NCI-H1417 treated with DMSO at 0.1 percent for 48 hours (cell line): ENCODE results near the gene ARHGAP8.

Source experiments
- DNase-seq: peaks from one replicate; lab custom pipeline; 2025; lab: John Stamatoyannopoulos, UW

Gene ARHGAP8

DNA sequence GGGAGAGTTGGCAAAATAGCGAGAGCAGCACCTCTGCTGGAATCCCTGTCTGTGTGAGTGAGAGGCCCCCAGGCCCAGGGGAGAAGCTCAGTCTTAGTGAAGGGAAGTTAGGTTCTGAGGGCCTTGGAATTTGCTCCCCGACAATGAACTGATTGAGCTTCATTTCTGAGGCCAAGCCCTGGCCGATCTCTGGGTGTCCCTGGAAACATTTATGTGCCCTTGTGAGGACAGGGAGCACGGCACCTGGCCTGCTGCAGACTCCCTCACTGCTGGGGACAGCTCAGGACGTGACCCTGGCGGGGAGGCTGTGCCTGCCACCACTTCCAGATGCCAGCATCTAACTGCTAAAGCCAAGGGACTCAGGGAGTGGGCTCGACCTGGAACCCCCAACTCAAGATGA lies 52.0 kb downstream of the ARHGAP8 start:
- DNase-seq, result no peak

DNA sequence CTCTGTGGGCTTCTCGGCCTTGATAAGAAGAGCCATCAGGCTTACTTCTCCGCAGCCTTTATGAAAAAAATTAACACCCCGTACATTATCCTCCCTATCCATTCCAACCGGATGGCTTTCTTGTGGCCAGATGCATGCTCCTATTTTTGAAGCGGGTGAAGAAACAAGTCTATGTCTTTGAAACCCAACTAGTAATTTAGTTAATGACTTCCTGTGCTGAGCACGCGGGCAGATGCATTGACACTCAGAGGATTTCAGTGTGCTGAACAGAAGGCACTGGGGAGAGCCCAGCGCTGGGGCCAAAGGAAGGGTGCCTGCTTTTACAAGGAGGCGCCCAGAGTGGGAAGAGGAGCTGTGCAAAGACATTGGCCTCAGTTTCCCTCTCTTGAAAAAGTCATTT lies 53.3 kb downstream of the ARHGAP8 start:
- DNase-seq, result no peak

DNA sequence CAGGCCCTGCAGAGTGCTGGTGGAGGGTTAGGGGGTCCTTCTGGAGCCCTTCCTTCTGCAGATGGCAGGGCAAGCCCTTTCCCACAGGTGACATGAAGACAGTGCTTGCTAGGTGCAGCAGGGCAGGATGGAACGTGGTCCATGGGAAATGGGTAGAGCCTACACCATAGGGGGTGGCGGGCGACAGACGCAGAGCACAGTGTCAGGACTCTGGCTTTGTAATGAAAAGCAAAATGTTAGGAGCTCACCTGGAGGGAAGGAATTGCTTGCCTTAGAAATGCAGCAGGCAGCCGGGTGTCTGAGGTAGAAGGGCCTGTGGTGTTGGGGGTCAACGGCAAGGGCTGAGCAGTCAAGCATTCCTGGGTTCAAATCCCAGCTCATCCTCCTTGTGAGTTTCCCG lies 54.9 kb downstream of the ARHGAP8 start:
- DNase-seq, result no peak

DNA sequence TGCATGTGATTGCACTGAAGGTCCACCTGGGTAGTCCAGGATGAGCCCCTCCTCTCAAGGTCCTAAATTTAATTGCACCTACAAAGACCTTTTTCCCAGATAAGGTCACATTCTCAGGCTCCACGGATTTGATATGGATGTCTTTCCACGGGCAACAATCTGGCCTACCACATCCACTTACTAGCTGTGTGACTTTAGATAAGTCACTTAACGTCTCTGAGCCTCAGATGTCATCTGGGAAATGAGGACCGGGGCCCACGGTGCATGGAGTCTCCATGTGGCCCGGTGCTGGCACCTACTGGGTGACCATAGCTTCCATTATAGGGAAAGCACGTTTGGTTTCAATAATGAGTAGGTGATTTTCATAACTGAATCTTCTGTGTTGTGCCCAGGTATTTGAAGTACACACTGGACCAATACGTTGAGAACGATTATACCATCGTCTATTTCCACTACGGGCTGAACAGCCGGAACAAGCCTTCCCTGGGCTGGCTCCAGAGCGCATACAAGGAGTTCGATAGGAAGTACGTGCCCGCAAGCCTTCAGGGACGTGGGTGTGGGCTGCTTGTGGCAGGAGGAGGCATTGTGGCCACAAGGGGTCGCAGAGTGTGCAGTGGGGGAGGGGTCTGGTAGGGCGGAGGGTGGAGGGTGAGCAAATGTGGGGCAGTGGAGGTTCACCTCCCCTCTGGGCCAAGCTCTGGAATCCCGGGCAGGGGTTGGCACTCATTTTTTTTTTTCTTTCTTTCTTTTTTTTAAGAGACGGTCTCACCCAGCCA lies 55.7 kb downstream of the ARHGAP8 start:
- no peak for DNase-seq

DNA sequence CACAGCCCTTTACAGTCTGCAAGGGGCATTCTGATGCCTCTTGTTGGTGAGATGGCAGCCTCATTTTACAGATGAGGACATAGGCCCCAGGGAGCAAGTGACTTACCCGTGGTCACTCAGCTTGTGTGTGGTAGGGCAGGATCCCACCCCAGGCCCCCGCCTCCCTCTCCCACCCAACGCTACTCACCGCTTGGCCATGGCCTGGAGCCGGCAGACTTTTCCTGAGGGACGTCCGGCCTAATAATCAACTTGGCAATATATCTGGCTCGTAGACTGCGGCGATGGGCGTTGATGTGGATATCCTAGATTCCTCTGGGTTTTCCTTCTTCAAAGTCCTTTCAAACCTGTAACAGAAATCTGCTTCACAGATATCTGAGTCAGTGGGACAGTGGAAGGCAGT lies 57.1 kb downstream of the ARHGAP8 start:
- DNase-seq, result no peak

DNA sequence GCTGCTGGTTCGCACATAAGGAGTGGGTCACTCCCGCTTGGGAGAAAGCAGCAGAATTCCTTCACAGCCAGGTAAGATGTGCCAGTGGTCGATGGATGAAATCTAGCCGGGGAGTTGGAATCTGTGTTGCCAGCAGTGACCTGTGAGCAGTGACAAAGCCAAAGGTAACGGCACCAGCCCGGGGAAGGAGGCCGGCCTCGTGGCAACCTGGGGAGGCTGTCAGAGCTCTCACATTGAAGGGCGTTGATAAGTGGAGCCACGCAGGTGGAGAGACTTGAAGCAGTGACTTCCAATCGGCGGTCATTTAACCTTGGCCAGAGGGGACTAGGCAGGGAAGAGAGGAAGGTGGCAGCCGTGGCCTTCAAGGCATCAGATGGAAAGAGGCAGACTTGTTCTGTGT lies 58.8 kb downstream of the ARHGAP8 start:
- no peak for DNase-seq

DNA sequence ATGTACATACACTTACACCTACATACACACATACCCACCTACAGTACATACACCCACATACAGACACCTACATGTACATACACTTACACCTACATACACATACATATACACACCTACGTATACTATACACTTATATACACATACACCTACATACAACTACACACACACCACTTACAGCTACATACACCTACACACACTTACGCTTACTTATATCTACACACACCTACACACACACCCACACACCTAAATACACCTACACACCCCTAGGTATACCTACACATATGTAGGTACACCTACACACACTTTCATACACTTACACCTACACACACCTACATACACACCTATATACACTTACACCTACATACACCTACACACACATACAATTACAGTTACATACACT lies 61.0 kb downstream of the ARHGAP8 start:
- DNase-seq, result no peak

DNA sequence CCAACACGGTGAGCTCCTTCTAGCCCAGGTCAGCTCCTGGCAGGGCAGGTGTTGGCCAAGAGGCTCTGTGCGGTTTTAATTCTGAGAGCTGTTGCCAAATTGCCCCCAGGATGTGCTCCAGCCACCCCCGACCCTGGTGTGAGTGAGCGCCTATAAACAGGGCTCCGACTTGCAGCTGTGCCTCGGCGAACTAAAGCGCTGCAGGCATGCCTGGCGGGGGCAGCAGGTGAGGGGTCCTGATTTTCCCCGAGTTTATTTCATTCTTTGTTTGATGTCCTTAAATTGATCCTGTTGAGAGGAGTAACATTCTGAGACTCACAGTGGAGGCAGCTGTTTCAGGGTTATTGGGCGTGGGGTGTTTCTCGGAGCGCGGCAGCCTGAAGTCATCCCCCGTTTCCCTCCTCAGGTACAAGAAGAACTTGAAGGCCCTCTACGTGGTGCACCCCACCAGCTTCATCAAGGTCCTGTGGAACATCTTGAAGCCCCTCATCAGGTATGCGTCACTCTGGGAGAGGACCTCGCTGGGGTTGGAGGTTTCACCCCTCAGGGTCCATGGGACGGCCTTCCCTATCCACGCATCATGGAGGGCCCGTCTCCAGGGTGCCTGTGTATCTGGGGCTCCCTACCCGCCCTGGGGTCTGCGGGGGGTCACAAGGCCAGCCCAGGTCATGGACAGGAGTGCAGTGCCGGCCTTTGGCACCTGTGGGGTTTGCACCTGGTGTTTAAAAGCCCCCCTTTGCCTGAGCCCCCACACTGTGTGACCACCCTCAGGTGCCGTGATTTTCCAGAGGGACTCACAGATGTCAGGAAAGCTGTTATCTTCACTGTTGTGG lies 62.1 kb downstream of the ARHGAP8 start:
- no peak for DNase-seq

DNA sequence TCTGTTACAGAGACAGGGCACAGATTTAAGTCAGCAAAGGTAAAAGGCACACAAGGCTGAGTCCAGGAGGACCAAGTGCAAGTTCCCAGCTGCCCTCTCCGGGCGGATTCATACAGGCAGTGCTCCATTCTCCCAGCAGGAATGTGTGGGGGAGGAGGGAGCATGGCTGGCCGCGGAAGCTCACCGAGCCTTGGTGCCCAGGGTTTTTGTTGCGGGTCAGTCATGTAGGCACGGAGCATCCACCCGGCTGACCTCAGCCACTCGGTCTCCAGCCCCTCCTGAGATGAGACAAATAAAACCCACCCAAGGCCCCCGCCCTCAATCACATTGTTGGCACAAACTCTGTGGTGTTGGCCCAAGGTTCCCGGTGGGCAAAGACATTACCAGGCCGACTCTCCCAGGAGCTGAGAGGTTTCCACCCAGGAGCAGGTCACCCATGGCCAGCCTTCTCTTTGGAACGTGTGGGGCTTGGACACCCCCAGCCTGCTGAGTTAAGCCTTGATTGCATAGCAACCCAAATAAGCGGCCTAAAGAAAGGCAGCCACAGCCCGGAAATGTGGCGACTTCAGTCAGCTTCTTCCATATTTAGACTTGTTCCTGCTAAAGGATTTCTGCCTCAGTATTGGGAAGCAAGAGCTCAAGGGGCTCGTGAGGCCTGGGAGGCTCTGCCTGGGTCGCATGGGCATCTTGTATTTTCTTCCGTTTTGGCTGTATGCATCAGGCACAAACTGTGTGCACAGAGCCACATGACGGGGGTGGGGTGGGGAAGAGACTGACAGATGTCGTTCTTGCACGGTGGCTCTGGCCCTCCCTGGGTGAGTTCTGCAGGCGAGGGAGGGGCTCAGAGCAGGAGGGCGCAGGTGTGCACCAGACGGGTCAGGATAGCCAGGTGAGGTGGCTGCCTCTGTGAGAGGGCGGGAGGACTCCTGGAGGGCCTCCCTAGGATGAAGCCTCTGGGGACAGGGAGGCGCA lies 63.0 kb downstream of the ARHGAP8 start:
- DNase-seq, result no peak

DNA sequence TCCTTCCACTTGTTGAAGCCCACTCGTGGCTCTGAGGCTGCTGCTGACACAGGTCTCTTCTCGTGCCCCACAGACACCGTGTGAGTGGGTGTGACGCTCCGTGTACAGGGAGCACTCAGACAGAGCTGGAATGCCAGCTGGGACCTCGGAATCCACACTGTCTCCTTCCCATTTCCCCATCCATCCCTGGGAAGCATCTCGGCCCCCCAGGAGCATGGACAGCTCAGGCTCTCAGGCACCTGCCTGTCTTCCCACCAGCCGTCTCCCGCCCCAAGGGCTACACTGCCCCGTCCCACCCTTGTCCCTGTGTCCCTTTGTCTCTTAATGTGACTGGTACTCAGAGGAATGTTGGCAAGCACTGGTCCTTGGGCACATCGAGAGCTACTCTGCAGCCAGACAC lies 63.8 kb downstream of the ARHGAP8 start:
- DNase-seq, result no peak

DNA sequence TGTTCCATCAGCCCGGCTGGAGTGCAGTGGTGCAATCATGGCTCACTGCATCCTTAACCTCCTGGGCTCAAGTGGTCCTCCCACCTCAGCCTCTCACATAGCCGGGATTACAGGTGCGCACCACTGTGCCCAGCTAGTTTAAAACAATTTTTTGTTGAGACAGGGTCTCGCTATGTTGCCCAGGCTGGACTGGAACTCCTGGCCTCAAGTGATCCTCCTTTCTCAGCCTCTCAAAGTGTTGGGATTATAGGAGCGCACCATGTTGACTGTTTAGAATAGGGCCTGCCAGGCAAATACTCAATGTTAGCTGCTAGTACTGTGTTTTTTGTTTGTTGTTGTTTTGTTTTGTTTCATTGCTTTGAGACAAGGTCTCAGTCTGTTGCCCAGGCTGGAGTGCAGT lies 66.4 kb downstream of the ARHGAP8 start:
- no peak for DNase-seq

DNA sequence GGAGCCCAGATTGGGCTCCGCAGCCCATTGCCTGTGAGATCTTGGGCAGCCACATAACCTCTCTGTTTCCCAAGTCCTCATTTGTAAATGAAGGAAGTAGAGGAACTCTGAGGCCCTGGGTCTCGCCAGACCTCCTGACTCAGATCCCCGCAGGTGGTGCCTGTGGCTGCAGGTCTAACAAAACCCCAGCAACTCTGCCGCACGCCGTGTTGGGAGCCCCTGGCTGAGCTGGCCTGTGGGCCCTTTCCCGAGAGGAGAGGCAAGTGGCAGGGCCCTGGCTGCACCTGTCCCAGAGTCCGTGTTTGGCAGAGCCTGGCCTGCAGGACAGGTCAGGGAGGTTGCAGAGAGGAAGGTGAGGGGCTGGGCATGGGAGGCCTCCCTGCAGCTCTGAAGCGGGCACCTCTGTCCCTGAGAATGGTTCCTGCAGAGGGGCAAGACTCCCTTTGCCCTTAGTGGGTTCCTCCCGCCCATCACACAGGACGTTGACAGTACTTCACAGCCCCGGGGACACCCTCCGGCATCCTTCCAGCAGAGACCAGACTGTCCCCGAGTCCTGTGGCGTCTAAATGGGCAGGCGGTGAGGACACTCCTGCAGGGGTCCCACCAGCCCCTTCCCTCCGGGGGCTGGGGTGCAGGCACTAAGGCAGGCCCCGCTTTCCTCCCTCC lies 67.7 kb downstream of the ARHGAP8 start:
- DNase-seq, result no peak

DNA sequence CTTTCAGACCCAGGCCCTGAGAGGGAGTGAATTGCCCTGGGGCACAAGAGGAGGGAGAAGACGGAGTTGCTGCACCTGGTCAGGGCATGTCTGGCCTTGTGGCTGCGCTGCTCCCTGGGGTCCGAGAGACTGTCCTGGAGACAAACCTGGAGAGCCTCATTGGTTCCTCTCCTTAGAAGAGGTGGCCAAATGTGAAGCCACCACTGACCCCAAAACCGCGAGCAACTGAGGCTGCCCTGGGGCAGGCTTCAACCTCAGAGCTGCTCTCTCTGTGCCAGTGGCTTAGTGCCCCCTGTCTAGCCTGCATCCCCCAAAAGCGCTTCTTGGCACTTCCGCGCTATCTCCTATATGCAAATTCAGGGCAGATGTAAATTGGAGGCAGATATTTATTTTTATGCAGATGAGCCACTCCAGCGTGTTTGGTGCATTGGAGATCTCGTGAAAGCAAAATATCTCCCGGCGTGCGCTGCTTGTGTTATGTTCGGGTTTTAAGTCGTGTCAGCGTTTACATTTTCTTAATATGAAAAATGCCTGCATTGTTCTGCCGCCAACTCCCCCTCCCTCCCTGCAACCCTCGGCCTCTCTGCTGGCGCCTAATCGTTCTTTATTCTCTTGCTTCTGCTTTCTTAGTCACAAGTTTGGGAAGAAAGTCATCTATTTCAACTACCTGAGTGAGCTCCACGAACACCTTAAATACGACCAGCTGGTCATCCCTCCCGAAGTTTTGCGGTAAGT lies 69.5 kb downstream of the ARHGAP8 start:
- no peak for DNase-seq

DNA sequence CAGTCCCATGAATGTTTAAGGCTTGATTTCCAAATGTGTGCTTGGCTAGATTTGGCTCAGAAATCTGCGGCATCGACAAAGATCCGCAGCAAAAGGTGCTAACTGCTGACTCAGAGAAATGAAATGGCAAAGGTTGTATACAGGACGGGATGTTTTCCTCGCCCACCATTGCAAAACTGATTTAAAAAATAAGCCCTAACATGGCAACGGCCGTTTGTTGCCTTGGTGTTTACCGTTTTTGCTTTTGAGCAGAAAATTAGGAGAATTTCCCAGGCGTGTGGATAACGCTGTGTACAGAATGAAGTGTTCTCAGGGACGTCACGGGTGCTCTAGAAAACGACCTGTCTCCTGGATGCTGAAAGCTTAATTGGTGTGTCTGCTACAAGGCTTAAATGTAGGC lies 70.2 kb downstream of the ARHGAP8 start:
- DNase-seq, result no peak

DNA sequence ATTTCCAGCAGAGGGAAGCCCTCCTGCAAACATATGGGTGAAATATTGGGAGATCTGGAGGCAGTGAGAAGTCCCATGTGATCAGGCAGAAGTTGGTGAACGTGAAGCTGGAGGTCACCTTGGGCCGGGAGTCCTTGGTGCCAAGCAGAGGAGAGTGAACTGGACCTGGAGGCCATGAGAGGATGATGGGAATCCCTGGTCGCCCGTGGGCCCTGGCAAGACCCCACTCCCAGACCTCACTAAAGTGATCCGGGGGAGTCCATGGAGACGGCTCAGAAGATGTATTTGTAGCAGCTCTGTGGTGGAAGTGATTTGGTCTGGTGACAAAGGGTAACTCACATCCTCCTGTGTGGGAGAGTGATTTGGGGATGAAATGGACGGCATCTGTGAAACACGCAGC lies 71.0 kb downstream of the ARHGAP8 start:
- no peak for DNase-seq

DNA sequence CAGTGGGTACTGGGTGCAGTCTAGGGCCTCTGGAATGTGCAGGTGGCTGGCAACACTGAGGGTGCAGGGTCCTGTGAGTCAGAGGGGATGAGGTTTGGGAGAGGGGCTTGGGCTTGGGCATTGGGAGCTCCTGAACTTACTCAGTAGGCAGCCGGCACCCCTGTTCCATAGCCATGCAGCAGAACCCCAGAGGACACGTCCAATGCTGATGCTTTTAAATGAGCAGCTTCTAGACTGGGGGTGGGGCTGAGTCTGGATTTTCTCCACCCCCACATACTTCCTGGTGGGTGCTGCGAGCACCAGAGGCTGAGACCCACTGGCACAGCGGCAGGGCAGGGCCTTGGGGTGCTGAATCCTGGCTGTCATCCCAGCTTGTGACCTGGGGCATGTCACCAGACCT lies 71.4 kb downstream of the ARHGAP8 start:
- DNase-seq, result no peak

DNA sequence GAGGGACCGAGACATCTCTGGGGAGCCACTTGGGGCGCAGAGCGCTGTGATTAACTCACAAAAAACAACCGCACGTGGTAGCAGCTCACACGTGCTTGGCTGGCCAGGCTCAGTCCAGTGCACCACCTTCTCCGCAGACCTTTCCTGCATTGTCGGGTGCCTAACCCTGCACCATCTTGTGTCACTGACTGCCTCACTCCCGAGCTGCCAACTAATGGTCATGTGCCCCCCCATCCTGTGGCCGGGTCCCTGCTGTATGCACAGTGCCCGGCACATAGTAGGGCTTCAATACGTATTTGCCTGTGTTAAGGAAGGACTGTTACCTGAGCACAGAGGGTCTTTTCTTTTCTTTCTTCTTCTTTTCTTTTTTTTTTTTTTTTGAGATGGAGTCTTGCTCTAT lies 71.9 kb downstream of the ARHGAP8 start:
- no peak for DNase-seq

DNA sequence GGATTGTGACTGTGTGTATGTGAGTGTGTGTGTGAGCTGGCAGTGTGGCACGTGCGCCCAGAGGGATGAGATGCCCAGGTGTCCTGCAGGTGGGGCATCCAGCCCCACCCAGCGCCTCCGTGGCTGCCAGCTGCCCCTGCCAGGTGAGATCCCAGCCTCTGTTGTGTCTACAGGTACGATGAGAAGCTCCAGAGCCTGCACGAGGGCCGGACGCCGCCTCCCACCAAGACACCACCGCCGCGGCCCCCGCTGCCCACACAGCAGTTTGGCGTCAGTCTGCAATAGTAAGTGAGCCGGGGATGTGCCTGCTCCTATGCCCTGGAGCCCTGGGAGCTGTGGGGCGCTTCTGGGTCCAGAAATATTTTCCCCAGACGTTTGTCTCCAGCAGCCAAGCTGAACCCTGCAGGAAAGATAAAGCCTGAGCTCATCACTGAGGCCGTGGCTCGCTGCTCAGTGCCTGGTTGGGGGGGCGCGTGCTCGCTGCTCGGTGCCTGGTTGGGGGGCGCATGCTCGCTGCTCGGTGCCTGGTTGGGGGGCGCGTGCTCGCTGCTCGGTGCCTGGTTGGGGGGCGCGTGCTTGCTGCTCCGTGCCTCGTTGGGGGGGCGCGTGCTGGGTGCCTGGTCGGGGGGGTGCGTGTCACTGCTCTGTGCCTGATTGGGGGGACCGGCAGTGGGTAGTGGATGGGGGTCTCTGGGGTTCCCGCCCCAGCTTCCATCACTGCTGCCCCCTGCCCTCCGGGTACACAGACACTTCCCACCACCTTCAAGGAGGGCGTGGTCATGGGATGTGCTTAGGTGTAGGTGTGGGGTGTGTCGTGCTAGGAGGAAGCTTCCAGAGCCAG lies 73.2 kb downstream of the ARHGAP8 start:
- DNase-seq, result no peak

DNA sequence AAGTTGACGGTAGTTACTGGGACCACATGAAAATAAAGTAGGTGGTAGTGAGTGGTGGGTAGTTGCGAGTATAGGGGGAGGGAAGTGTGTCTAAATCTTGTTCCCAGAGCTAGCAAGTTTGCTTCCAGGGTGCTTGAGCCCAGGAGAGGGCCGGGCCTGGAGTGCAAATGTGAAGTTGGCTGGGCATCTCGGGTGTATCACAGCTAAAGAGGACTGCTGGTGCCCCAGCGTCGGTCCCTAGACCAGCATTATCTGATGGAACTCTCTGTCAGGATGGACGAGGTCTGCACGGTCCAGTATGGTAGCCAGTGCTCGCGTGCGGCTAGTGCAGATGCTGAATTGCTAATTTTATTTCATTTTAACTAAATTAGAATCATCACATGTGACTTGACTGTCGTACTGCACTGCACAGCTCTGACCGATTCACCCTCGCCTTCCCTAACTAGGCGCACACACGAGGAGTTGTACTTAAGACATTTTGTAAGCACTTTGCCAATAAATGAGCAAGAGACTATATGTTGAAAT lies 75.4 kb downstream of the ARHGAP8 start:
- no peak for DNase-seq

DNA sequence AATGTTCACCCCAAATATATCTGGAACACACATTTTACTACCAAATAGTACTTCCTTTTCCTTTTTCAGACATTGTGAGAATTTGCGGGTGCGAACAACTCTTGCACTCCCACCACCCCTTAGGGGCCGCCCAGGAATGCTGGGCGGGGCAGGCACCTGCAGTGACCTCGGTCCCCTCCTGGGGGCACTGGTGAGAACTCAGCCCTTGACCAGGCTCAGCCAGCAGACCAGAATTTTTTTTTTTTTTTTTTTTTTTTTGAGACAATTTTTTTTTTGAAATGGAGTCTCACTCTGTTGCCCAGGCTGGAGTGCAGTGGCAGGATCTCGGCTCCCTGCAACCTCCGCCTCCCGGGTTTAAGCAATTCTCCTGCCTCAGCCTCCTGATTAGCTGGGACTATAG lies 75.8 kb downstream of the ARHGAP8 start:
- DNase-seq, result no peak
